ENCODE data around the gene DNAH2.

- TF ChIP-seq ZNF514 (tag by site-specific recombination; IDR thresholded peaks at IDR 0.05) = no peak
- no peak for TF ChIP-seq CTCF (tag by site-specific recombination; IDR thresholded peaks at IDR 0.05)
- TF ChIP-seq ZNF670 (tag by site-specific recombination; IDR thresholded peaks at IDR 0.05; ENCODE audit: low read depth) = no peak
- no peak for TF ChIP-seq PATZ1 (tag by site-specific recombination; IDR thresholded peaks at IDR 0.05)
- no peak for TF ChIP-seq ZNF311 (tag by site-specific recombination; IDR thresholded peaks at IDR 0.05; ENCODE audit: borderline replicate concordance)
- TF ChIP-seq ZNF555 (tag by site-specific recombination; conservative IDR thresholded peaks at IDR 0.05) = no peak
- no peak for TF ChIP-seq ZNF692 (tag by site-specific recombination; IDR thresholded peaks at IDR 0.05)
- no peak for TF ChIP-seq ZNF777 (tag by site-specific recombination; IDR thresholded peaks at IDR 0.05; ENCODE audit: borderline replicate concordance)
- TF ChIP-seq RBAK (tag by site-specific recombination; IDR thresholded peaks at IDR 0.05) = no peak
These were observed 121.8 kb downstream of the DNAH2 start for GRCh38 chr17:7839190-7839875.

Measured in HEK293 (cell line).